ENCODE data around the gene GNAS. TPM values are rescaled to one million over a fixed set of nuclear protein-coding genes. Genes with fewer than 3 reads are reported as not detected.

The GNAS gene
- total RNA-seq, 4 donors from 2014 or later: 679 to 875 (median 782) TPM

- H3K9me3 ChIP-seq: no peaks in the 10 kb centered on the region
- 80% methylated on average over 4 of the region's 4 CpGs for WGBS
- DNase-seq (ENCODE audit: extremely low spot score): no peak
- no peak overlapping the region for H3K27ac ChIP-seq (replicated peaks in 1 of 4)
- H3K4me3 ChIP-seq: no peak overlapping the region
- intact Hi-C loops (cut with DNase I): loop anchor here (10.0 kb wide), 1 partner anchor 353 kb away; no protein-coding TSS in a partner anchor
- H3K4me1 ChIP-seq: peaks cover 0 to 27% (median 20%) of the 10 kb centered on the region in 4 donors
- peaks cover 0 to 57% (median 14%) of the 10 kb centered on the region in 4 donors for H3K27me3 ChIP-seq
- no peak for TF ChIP-seq POLR2AphosphoS5 (IDR thresholded peaks at IDR 0.05)
- no peak for TF ChIP-seq CTCF (IDR thresholded peaks at IDR 0.05)
- TF ChIP-seq POLR2A (IDR thresholded peaks at IDR 0.05; ENCODE audit: low read depth): no peak
- TF ChIP-seq EP300 (IDR thresholded peaks at IDR 0.05): no peak
- H3K36me3 ChIP-seq: no peaks in the 10 kb centered on the region
Measured at GRCh38 chr20:58838174-58838573, 14.3 kb upstream of the GNAS start.

DNA sequence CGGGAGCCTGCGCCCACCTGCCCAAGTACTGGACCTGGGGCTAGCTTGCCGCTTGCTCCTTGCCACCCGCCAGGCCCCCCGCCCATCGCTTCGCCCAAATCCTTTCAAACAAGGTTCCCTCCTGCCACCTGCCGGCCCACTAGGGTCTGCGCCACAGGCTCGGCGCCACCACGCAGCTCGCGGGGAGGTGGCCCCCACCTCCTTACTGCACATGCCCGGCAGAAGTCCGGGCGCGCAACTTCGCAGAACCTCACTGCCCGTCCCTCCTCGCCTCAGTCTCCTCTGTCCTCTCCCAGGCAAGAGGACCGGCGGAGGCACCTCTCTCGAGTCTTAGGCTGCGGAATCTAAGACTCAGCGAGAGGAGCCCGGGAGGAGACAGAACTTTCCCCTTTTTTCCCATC, 13.0 kb upstream of the GNAS start:
- H3K4me3 ChIP-seq: peak overlapping the region; percentile 20 to 36 (median 29)
- TF ChIP-seq CTCF (IDR thresholded peaks at IDR 0.05): peak; percentile 38 to 52 (median 47)
- no peak for TF ChIP-seq EP300 (IDR thresholded peaks at IDR 0.05)
- peaks cover 0 to 66% (median 14%) of the 10 kb centered on the region in 4 donors for H3K27me3 ChIP-seq
- no peaks in the 10 kb centered on the region for H3K36me3 ChIP-seq
- WGBS: 52% methylated on average over 26 of the region's 27 CpGs
- peaks cover 0 to 27% (median 20%) of the 10 kb centered on the region in 4 donors for H3K4me1 ChIP-seq
- no peak for DNase-seq (ENCODE audit: extremely low spot score)
- intact Hi-C loops (cut with DNase I): loop anchor here (10.0 kb wide), 1 partner anchor 355 kb away; no protein-coding TSS in a partner anchor
- no peaks in the 10 kb centered on the region for H3K9me3 ChIP-seq
- H3K27ac ChIP-seq (replicated peaks in 1 of 4): no peak overlapping the region

- H3K36me3 ChIP-seq: no peaks in the 10 kb centered on the region
- H3K4me3 ChIP-seq: peak overlapping the region; percentile 20 to 36 (median 29)
- 75% methylated on average over 51 of the region's 67 CpGs for WGBS
- TF ChIP-seq CTCF (IDR thresholded peaks at IDR 0.05): no peak
- no peak for TF ChIP-seq POLR2A (IDR thresholded peaks at IDR 0.05; ENCODE audit: low read depth)
- TF ChIP-seq EP300 (IDR thresholded peaks at IDR 0.05): no peak
- no peak for TF ChIP-seq POLR2AphosphoS5 (IDR thresholded peaks at IDR 0.05)
- no peak for DNase-seq (ENCODE audit: extremely low spot score)
- peaks cover 0 to 66% (median 14%) of the 10 kb centered on the region in 4 donors for H3K27me3 ChIP-seq
- intact Hi-C loops (cut with DNase I): loop anchor here (10.0 kb wide), 1 partner anchor 355 kb away; no protein-coding TSS in a partner anchor
- H3K9me3 ChIP-seq: no peaks in the 10 kb centered on the region
- H3K4me1 ChIP-seq: peaks cover 0 to 27% (median 20%) of the 10 kb centered on the region in 4 donors
- H3K27ac ChIP-seq (replicated peaks in 1 of 4): no peak overlapping the region
Measured at GRCh38 chr20:58839991-58840747, 12.3 kb upstream of the GNAS start.

GRCh38 chr20:58840816-58841538, 11.5 kb upstream of the GNAS start:
- Histone ChIP-seq H3K27me3 (peaks cover 0 to 73% (median 14%) of the 10 kb centered on the region in 4 donors), H3K36me3 (no peaks in the 10 kb centered on the region), H3K4me1 (peaks cover 0 to 27% (median 20%) of the 10 kb centered on the region in 4 donors), H3K9me3 (no peaks in the 10 kb centered on the region), H3K27ac (replicated peaks in 1 of 4) (no peak overlapping the region), H3K4me3 (no peak overlapping the region)
- 62% methylated on average over 50 of the region's 51 CpGs for WGBS
- no peak for DNase-seq (ENCODE audit: extremely low spot score)
- intact Hi-C loops (cut with DNase I): no loop called here
- TF ChIP-seq EP300 (IDR thresholded peaks at IDR 0.05): no peak
- no peak for TF ChIP-seq POLR2AphosphoS5 (IDR thresholded peaks at IDR 0.05)
- TF ChIP-seq CTCF (IDR thresholded peaks at IDR 0.05): no peak
- no peak for TF ChIP-seq POLR2A (IDR thresholded peaks at IDR 0.05; ENCODE audit: low read depth)
